Ascending aorta (tissue), 2 donors: Measurements from ENCODE around the gene PROC. TPM values are rescaled to one million over a fixed set of nuclear protein-coding genes. Genes with fewer than 3 reads are reported as not detected.

ENCODE experiments used
- DNase-seq, 2 donors: peaks; one replicate each; pipeline ENCODE4 v3.0.0-alpha.2; 2019; ENCODE audit warnings: low spot score in 2 of 2
- H3K27ac ChIP-seq, 2 donors: fragments of 200-600 bp; sonication (generic); one replicate each; pipeline ENCODE4 v1.5.1; 2016 to 2017; ENCODE audit warnings: mild to moderate bottlenecking in 1 of 2
- H3K27me3 ChIP-seq: fragments of 200-600 bp; sonication (generic); one replicate; pipeline ENCODE4 v1.5.1; 2017
- H3K36me3 ChIP-seq, 2 donors: fragments of 200-600 bp; sonication (generic); one replicate each; pipeline ENCODE4 v1.5.1; 2016
- H3K4me1 ChIP-seq, 2 donors: fragments of 200-600 bp; sonication (generic); one replicate each; pipeline ENCODE4 v1.5.1; 2016 to 2017; ENCODE audit warnings: mild to moderate bottlenecking in 1 of 2
- H3K4me3 ChIP-seq, 2 donors: fragments of 200-600 bp; sonication (generic); one replicate each; pipeline ENCODE4 v1.5.1; 2016 to 2017; ENCODE audit warnings: mild to moderate bottlenecking in 1 of 2
- H3K9me3 ChIP-seq, 2 donors: fragments of 200-600 bp; sonication (generic); one replicate each; pipeline ENCODE4 v1.5.1; 2016
- intact Hi-C: fragments of 100-400 bp; cut with DNase I; formaldehyde crosslinking; loops from one replicate; pipeline ENCODE4 v1.15.1; 2023
- total RNA-seq: library from RNA; depleted of rRNA; stranded (reverse); fragments of >200 nt; gene quantifications from one replicate; pipeline ENCODE4 v1.1.0, GENCODE V29; 2016
- TF ChIP-seq, protein P1 (sequence below), 3 experiments: fragments of 200-600 bp in 2 of 3; fragments of 450-650 bp in 1 of 3; sonication (generic) in 2 of 3; IDR thresholded peaks; one replicate each; pipeline ENCODE4 v1.5.1; 2016 to 2019; ENCODE audit warnings: antibody characterized with exemption in 3 of 3, mild to moderate bottlenecking in 1 of 3, moderate library complexity in 1 of 3

Gene PROC
- not detected for total RNA-seq

DNA sequence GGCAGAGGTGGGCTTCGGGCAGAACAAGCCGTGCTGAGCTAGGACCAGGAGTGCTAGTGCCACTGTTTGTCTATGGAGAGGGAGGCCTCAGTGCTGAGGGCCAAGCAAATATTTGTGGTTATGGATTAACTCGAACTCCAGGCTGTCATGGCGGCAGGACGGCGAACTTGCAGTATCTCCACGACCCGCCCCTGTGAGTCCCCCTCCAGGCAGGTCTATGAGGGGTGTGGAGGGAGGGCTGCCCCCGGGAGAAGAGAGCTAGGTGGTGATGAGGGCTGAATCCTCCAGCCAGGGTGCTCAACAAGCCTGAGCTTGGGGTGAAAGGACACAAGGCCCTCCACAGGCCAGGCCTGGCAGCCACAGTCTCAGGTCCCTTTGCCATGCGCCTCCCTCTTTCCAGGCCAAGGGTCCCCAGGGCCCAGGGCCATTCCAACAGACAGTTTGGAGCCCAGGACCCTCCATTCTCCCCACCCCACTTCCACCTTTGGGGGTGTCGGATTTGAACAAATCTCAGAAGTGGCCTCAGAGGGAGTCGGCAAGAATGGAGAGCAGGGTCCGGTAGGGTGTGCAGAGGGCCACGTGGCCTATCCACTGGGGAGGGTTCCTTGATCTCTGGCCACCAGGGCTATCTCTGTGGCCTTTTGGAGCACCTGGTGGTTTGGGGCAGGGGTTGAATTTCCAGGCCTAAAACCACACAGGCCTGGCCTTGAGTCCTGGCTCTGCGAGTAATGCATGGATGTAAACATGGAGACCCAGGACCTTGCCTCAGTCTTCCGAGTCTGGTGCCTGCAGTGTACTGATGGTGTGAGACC is at the start of gene PROC:
TSS of gene PROC (plus strand) at position 128 of the 812 bp plus-strand sequence. CDS start 1,516 bp downstream, outside the sequence.
- intact Hi-C loops: loop anchor here (5.0 to 10.0 kb wide), 2 partner anchors 46 to 276 kb away; no protein-coding TSS in a partner anchor
- TF ChIP-seq, protein P1, sequence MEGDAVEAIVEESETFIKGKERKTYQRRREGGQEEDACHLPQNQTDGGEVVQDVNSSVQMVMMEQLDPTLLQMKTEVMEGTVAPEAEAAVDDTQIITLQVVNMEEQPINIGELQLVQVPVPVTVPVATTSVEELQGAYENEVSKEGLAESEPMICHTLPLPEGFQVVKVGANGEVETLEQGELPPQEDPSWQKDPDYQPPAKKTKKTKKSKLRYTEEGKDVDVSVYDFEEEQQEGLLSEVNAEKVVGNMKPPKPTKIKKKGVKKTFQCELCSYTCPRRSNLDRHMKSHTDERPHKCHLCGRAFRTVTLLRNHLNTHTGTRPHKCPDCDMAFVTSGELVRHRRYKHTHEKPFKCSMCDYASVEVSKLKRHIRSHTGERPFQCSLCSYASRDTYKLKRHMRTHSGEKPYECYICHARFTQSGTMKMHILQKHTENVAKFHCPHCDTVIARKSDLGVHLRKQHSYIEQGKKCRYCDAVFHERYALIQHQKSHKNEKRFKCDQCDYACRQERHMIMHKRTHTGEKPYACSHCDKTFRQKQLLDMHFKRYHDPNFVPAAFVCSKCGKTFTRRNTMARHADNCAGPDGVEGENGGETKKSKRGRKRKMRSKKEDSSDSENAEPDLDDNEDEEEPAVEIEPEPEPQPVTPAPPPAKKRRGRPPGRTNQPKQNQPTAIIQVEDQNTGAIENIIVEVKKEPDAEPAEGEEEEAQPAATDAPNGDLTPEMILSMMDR (IDR thresholded peaks at IDR 0.05): no peak

DNA sequence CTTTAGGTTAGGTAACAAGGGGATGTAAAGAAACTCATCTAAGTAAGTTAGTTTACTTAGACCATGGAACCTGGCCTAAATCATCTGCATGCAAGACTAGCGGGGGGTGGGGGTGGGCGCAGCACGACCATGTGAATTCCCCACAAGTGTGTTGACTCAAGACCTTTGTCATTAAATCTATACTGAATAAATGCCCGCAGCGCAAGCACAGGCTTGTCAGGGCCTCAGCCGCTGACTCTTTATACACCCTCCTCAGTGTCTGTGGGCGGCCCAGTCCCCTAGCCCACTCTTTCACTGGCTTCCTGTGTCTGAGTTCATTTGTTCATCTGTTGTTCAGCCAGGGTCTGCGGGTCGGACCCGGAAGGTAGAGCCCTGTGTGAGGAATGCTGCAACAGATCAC is 48.2 kb upstream of the PROC start:
- intact Hi-C loops: loop anchor here (5.0 kb wide), 2 partner anchors 47 to 107 kb away; partner anchors contain the start of gene PROC
- Histone ChIP-seq H3K27ac (peak overlapping the region in 1 of 2 donors; percentile 51), H3K4me1 (peaks cover 3 to 20% of the 10 kb centered on the region in 2 donors), H3K27me3 (no peaks in the 10 kb centered on the region), H3K9me3 (no peaks in the 10 kb centered on the region), H3K36me3 (no peaks in the 10 kb centered on the region), H3K4me3 (no peak overlapping the region)
- TF ChIP-seq, protein P1 (IDR thresholded peaks at IDR 0.05): no peak
- no peak for DNase-seq

More for the DNA sequence above, at the start of gene PROC:
- no peak for DNase-seq
- Histone ChIP-seq H3K36me3 (no peaks in the 10 kb centered on the region), H3K27me3 (peaks cover 11% of the 10 kb centered on the region), H3K4me1 (peaks cover 9 to 35% of the 10 kb centered on the region in 2 donors), H3K27ac (no peak within 1 kb of the TSS), H3K4me3 (no peak within 1 kb of the TSS), H3K9me3 (no peaks in the 10 kb centered on the region)

DNA sequence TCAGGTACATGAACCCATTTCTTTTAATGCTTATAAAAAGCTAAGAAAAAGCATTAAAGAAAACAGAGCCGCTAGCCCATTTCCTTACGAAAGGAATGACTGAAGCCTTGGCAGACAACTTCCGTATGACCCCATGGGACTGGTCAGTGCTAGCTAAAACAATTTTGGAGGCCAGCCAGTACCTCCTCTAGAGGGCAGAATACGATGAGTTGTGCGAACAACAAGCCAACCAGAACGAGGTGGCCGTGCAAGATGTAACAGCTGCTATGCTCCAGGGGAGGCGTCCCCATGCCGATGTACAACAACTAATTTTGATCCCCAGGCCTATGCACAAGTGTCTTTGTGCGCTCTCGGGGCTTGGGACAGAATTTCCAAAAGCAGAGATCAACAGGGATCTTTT is 47.2 kb upstream of the PROC start:
- DNase-seq: peak in 1 of 2 donors; percentile 91
- no peaks in the 10 kb centered on the region for H3K36me3 ChIP-seq
- H3K27ac ChIP-seq: peak overlapping the region; percentile 49 to 51
- H3K4me1 ChIP-seq: peaks cover 0 to 13% of the 10 kb centered on the region in 2 donors
- peak overlapping the region in 1 of 2 donors; percentile 12 for H3K4me3 ChIP-seq
- no peaks in the 10 kb centered on the region for H3K9me3 ChIP-seq
- intact Hi-C loops: loop anchor here (5.0 kb wide), 2 partner anchors 46 to 106 kb away; partner anchors contain the start of gene PROC
- TF ChIP-seq, protein P1 (IDR thresholded peaks at IDR 0.05): no peak
- no peaks in the 10 kb centered on the region for H3K27me3 ChIP-seq

DNA sequence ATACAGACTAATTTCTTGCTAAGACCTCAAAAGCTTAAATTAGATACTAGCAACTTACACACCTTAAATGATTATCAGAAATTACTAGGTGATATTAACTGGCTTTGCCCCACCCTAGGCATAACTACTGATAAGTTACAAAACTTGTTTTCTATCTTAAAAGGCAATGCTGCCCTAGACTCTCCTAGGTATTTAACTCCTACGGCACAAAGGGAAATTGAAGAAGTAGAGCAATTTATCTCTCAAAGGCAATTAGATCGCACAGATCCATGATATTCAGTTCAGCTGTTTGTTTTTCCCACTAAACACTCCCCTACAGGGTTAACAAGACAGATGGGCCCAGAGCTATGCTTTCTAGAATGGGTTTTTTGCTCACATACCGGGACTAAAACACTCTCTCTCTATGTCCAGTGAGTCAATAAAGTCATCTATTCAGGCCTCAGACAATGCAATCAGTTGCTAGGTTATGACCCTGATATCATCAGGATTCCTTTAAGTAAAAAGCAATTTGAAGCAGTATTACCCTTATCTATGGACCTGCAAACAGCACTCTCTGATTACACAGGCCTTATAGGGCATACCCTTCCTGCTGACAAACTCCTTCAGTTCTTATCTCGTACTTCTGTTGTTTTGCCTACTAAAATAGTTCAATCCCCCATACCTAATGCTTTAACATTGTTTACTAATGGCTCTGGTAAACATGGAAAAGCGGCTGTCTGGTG is 44.7 kb upstream of the PROC start:
- TF ChIP-seq, protein P1 (IDR thresholded peaks at IDR 0.05): no peak
- intact Hi-C loops: loop anchor here (5.0 kb wide), 2 partner anchors 44 to 104 kb away; partner anchors contain the start of gene PROC
- H3K27me3 ChIP-seq: no peaks in the 10 kb centered on the region

DNA sequence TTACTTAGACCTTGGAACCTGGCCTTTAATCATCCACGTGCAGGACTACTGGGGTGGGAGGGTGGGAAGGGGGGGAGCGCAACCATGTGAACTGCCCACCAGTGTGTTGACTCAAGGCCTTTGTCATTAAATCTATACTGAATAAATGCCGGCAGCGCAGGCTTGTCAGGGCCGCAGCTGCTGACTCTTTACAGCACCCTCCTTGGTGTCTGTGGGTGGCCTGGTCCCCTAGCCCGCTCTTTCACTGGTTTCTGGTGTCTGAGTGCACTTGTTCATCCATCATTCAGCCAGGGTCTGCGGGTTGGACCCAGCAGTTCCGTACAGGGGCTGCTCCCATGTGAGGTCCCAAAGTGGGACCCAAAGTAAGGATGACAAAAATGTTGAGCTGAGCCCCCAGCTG is 42.0 kb upstream of the PROC start:
- TF ChIP-seq, protein P1 (IDR thresholded peaks at IDR 0.05): no peak
- H3K4me3 ChIP-seq: no peak overlapping the region
- DNase-seq: no peak
- peaks cover 0 to 2% of the 10 kb centered on the region in 2 donors for H3K4me1 ChIP-seq
- H3K27ac ChIP-seq: no peak overlapping the region
- no peaks in the 10 kb centered on the region for H3K36me3 ChIP-seq
- H3K27me3 ChIP-seq: no peaks in the 10 kb centered on the region
- intact Hi-C loops: no loop called here
- H3K9me3 ChIP-seq: no peaks in the 10 kb centered on the region

More for the DNA sequence above, 44.7 kb upstream of the PROC start:
- no peak overlapping the region for H3K27ac ChIP-seq
- DNase-seq: no peak
- H3K36me3 ChIP-seq: no peaks in the 10 kb centered on the region
- H3K4me3 ChIP-seq: no peak overlapping the region
- H3K4me1 ChIP-seq: peaks cover 0 to 13% of the 10 kb centered on the region in 2 donors
- H3K9me3 ChIP-seq: no peaks in the 10 kb centered on the region
